ENCODE measurements around the gene DAPK1.

The DAPK1 gene

GRCh38 chr9:87687207-87687606 is 189.5 kb downstream of the DAPK1 start:
- no peak for TF ChIP-seq CTCF (IDR thresholded peaks at IDR 0.05; ENCODE audit: extremely low read depth, missing control alignments)
- DNase-seq (ENCODE audit: low spot score), result no peak

- TF ChIP-seq CTCF (IDR thresholded peaks at IDR 0.05; ENCODE audit: extremely low read depth, missing control alignments), result no peak
- DNase-seq (ENCODE audit: low spot score), result no peak
Observed at GRCh38 chr9:87694236-87694755, 196.6 kb downstream of the DAPK1 start.

- TF ChIP-seq CTCF (IDR thresholded peaks at IDR 0.05; ENCODE audit: extremely low read depth, missing control alignments), result no peak
Observed at GRCh38 chr9:87695523-87695922, 197.9 kb downstream of the DAPK1 start.

GRCh38 chr9:87696641-87697040 is 199.0 kb downstream of the DAPK1 start:
- no peak for TF ChIP-seq CTCF (IDR thresholded peaks at IDR 0.05; ENCODE audit: extremely low read depth, missing control alignments)
- DNase-seq (ENCODE audit: low spot score), result no peak

More at GRCh38 chr9:87695523-87695922, 197.9 kb downstream of the DAPK1 start:
- no peak for DNase-seq (ENCODE audit: low spot score)

GRCh38 chr9:87698069-87698809 is 200.6 kb downstream of the DAPK1 start:
- no peak for DNase-seq (ENCODE audit: low spot score)
- TF ChIP-seq CTCF (IDR thresholded peaks at IDR 0.05; ENCODE audit: extremely low read depth, missing control alignments), result no peak

- no peak for DNase-seq (ENCODE audit: low spot score)
- TF ChIP-seq CTCF (IDR thresholded peaks at IDR 0.05; ENCODE audit: extremely low read depth, missing control alignments), result no peak
Observed at GRCh38 chr9:87699835-87700234, 202.2 kb downstream of the DAPK1 start.

- no peak for TF ChIP-seq CTCF (IDR thresholded peaks at IDR 0.05; ENCODE audit: extremely low read depth, missing control alignments)
- DNase-seq (ENCODE audit: low spot score), result no peak
Observed at GRCh38 chr9:87701491-87701890, 203.8 kb downstream of the DAPK1 start.
